Measurements from ENCODE around the gene PRKAR1A.
"Not testable (repeated sequence)": the region's sequence is repeated elsewhere in the genome, so short reads cannot be mapped to it uniquely, and the experiment has no call there.

PRKAR1A gene

DNA sequence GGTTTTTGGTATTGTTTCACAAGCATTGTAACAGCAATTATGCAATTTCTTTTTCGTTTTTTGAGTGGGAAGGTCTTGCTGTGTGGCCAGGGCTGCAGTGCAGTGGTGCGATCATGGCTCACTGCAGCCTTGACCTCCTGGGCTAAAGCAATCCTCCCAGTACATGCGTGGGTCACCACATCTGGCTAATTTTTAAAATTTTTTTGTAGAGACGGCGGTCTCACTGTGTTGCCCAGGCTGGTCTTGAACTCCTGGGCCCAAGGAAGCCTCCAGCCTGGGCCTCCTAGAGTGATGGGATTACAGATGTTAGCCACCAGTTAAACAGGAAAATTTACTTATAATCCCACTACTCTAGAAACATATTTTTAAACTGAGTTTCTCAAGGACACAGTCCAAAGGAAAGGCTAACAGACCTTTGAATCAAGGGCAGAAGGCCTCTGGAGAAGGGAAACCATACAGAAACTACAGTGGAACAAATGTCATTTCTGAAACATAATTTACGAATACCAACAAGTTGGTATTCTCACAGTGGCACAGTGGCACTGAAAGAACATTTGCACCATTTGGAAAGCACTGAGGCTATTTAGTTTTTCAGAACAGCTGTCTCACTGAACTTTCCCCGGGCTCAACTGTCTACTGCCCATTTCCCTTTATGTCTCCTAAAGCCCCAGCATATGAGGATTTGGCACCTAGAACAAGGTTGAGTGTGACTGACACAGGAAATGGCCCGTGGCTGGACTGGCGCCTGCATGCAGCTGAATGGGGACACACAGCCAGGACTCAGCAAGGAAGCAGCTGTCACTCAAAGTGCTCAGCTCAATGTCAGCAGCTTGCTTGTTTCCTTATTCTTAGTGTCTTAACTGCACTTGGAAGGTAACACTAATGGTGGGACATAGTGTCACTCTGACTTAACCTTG, 2.8 kb upstream of the PRKAR1A start:
- peaks cover 18% of the 10 kb centered on the region for H4K20me1 ChIP-seq
- peaks cover 13% of the 10 kb centered on the region for H3K4me1 ChIP-seq
- no peak overlapping the region for H3K9ac ChIP-seq
- TF ChIP-seq Cebpa-rat (IDR thresholded peaks at IDR 0.05), result no peak
- no peaks in the 10 kb centered on the region for H3K27me3 ChIP-seq
- no peak overlapping the region for H3K4me3 ChIP-seq
- H3K27ac ChIP-seq, result no peak overlapping the region
- no peak overlapping the region for H3K4me2 ChIP-seq
- H3K9me3 ChIP-seq, result no peaks in the 10 kb centered on the region
- H3K36me3 ChIP-seq, result no peaks in the 10 kb centered on the region

GRCh38 chr17:68511254-68511670, 968 bp upstream of the PRKAR1A start:
- TF ChIP-seq Cebpa-rat (IDR thresholded peaks at IDR 0.05), result no peak

GRCh38 chr17:68511671-68512246, 471 bp upstream of the PRKAR1A start:
- no peaks in the 10 kb centered on the region for H3K27me3 ChIP-seq
- peaks cover 36% of the 10 kb centered on the region for H4K20me1 ChIP-seq
- peaks cover 12% of the 10 kb centered on the region for H3K36me3 ChIP-seq
- H3K9ac ChIP-seq, result peak overlapping the region; percentile 91
- H3K27ac ChIP-seq, result peak overlapping the region; percentile 88
- H3K4me2 ChIP-seq, result peak overlapping the region; percentile 87
- H3K4me3 ChIP-seq, result peak overlapping the region; percentile 94
- no peak for TF ChIP-seq Cebpa-rat (IDR thresholded peaks at IDR 0.05)
- no peaks in the 10 kb centered on the region for H3K9me3 ChIP-seq
- H3K4me1 ChIP-seq, result peaks cover 29% of the 10 kb centered on the region

More at GRCh38 chr17:68511254-68511670, 968 bp upstream of the PRKAR1A start:
- peaks cover 29% of the 10 kb centered on the region for H3K4me1 ChIP-seq
- peak overlapping the region; percentile 91 for H3K9ac ChIP-seq
- H4K20me1 ChIP-seq, result peaks cover 36% of the 10 kb centered on the region
- H3K36me3 ChIP-seq, result peaks cover 10% of the 10 kb centered on the region; the same call in 1 of the 2 replicates
- H3K27me3 ChIP-seq, result no peaks in the 10 kb centered on the region
- peak overlapping the region; percentile 88 for H3K27ac ChIP-seq
- H3K4me3 ChIP-seq, result peak overlapping the region; percentile 94
- H3K4me2 ChIP-seq, result peak overlapping the region; percentile 87
- no peaks in the 10 kb centered on the region for H3K9me3 ChIP-seq

DNA sequence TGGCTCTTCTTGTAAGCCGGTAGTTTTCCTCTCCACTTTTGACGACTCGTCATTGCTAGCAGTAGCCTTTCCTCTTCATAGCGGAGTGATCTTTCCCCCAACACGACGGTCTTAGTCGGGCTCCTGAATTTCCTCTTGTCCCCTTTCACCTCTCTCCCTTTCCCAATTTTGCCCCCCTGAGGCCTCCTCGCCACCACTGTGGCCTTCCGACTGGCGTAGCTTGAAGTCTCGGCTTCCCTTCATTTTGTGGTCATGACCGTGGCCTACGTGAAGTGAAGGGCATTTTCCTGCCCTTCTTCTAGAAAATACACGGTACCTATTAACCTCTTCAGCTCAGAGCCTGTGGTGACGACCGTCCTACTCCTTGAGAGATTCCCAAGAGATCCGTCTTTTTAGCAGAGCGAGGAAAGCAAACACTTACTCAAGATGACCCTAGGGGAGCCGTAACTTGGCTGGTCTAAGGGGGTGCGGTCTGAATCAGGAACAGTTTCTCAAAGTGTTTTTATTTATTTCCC, 787 bp downstream of the PRKAR1A start:
- TF ChIP-seq Cebpa-rat (IDR thresholded peaks at IDR 0.05), result no peak
- peak overlapping the region; percentile 87 for H3K4me2 ChIP-seq
- peaks cover 29% of the 10 kb centered on the region for H3K4me1 ChIP-seq
- H4K20me1 ChIP-seq, result peaks cover 39% of the 10 kb centered on the region
- H3K9me3 ChIP-seq, result peaks cover 8% of the 10 kb centered on the region
- H3K9ac ChIP-seq, result peak overlapping the region; percentile 91
- H3K27me3 ChIP-seq, result no peaks in the 10 kb centered on the region
- H3K36me3 ChIP-seq, result peaks cover 25% of the 10 kb centered on the region
- H3K27ac ChIP-seq, result peak overlapping the region; percentile 88
- H3K4me3 ChIP-seq, result peak overlapping the region; percentile 94

DNA sequence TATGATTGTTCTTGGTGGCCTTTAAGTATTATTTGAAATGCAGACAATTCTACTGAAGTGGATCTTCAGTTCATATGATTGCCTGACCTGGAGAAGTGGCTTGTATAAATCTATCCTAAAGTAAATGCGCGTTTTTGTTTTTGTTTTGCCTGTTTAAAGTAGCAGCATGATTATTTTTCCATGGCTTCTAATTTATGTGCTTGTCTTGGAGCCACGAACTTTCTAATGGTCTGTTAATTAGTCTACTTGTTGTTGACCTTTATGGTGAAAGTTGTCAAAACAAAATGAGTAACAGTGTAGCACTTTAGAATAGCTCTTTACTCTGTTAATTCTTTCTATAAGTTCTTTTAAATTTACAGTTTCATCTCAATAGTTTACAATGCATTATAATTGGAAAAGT, 1.7 kb downstream of the PRKAR1A start:
- Histone ChIP-seq H3K27ac (peak overlapping the region; percentile 88), H3K4me1 (peaks cover 29% of the 10 kb centered on the region), H3K4me3 (peak overlapping the region; percentile 94), H3K4me2 (peak overlapping the region; percentile 87), H4K20me1 (peaks cover 48% of the 10 kb centered on the region), H3K9ac (peak overlapping the region; percentile 91), H3K36me3 (peaks cover 34% of the 10 kb centered on the region), H3K27me3 (no peaks in the 10 kb centered on the region), H3K9me3 (peaks cover 14% of the 10 kb centered on the region)
- no peak for TF ChIP-seq Cebpa-rat (IDR thresholded peaks at IDR 0.05)

- Histone ChIP-seq H3K4me2 (peak overlapping the region; percentile 87), H3K9me3 (peaks cover 14% of the 10 kb centered on the region), H3K36me3 (peaks cover 45% of the 10 kb centered on the region), H3K27ac (0 out of 2 replicates have a peak overlapping the region, but pooled peaks have one; percentile 10), H3K4me3 (peak overlapping the region; percentile 94), H3K9ac (peak overlapping the region; percentile 44; the same call in 1 of the 2 replicates), H4K20me1 (peaks cover 59% of the 10 kb centered on the region), H3K4me1 (peaks cover 29% of the 10 kb centered on the region), H3K27me3 (no peaks in the 10 kb centered on the region)
- TF ChIP-seq Cebpa-rat (IDR thresholded peaks at IDR 0.05), result no peak
These were observed 2.8 kb downstream of the PRKAR1A start for GRCh38 chr17:68514831-68515635.

DNA sequence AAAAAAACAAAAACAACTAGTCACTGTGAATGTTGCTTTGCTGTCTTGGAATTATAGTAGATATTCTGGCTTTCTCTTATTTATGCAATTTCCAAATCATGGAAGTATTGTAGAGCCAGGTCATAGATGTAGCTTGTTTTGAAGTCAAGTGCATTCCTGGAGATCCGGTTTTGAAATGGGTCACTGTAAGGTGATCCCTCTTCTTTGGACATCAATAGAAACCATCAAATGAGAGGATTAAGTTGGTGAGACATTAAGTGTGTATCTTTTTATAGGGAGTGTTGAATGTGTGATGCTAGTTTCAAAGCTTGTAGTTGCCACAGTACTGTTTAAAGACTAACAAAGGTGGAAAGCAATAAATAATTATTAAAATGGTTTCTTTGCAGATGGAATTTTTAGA, 4.5 kb downstream of the PRKAR1A start:
- Histone ChIP-seq H3K9me3 (peaks cover 14% of the 10 kb centered on the region), H3K27ac (no peak overlapping the region), H4K20me1 (peaks cover 76% of the 10 kb centered on the region), H3K4me1 (peaks cover 19% of the 10 kb centered on the region), H3K4me2 (no peak overlapping the region), H3K36me3 (peaks cover 58% of the 10 kb centered on the region), H3K27me3 (no peaks in the 10 kb centered on the region), H3K9ac (no peak overlapping the region), H3K4me3 (no peak overlapping the region)
- TF ChIP-seq Cebpa-rat (IDR thresholded peaks at IDR 0.05), result no peak

GRCh38 chr17:68517605-68518004, 5.4 kb downstream of the PRKAR1A start:
- H3K27ac ChIP-seq, H3K9ac ChIP-seq, H3K4me3 ChIP-seq, H3K4me2 ChIP-seq, H3K27me3 ChIP-seq: not testable (repeated sequence)
- H3K9me3 ChIP-seq, result peaks cover 14% of the 10 kb centered on the region
- peaks cover 19% of the 10 kb centered on the region for H3K4me1 ChIP-seq
- peaks cover 65% of the 10 kb centered on the region for H3K36me3 ChIP-seq
- peaks cover 85% of the 10 kb centered on the region for H4K20me1 ChIP-seq

DNA sequence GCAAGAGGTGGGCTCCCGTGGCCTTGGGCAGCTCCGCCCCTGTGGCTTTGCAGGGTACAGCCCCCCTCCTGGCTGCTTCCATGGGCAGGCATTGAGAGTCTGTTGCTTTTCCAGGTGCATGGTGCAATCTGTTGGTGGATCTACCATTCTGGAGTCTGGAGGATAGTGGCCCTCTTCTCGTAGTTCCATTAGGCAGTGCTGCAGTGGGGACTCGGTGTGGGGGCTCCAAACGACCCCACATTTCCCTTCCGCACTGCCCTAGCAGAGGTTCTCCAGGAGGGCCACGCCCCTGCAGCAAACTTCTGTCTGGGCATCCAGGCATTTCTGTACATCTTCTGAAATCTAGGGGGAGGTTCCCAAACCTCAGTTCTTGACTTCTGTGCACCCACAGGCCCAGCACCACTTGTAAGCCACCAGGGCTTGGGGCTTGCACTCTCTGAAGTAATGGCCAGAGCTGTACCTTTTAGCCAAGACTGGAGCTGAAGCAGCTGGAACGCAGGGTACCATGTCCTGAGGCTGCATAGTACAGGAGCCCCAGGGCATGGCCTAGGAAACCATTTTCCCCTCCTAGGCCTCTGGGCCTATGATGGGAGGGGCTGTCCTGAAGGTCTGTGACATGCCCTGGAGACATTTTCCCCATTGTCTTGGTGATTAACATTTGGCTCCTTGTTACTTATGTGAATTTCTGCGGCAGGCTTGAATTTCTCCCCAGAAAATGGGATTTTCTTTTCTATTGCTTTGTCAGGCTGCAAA, 6.0 kb downstream of the PRKAR1A start:
- H3K27ac ChIP-seq, result no peak overlapping the region
- H3K4me2 ChIP-seq, result no peak overlapping the region
- TF ChIP-seq Cebpa-rat (IDR thresholded peaks at IDR 0.05), result no peak
- H3K36me3 ChIP-seq, result peaks cover 72% of the 10 kb centered on the region
- H3K4me3 ChIP-seq, result no peak overlapping the region
- no peaks in the 10 kb centered on the region for H3K27me3 ChIP-seq
- H3K9ac ChIP-seq, result no peak overlapping the region
- peaks cover 19% of the 10 kb centered on the region for H3K4me1 ChIP-seq
- peaks cover 85% of the 10 kb centered on the region for H4K20me1 ChIP-seq
- peaks cover 14% of the 10 kb centered on the region for H3K9me3 ChIP-seq

- Histone ChIP-seq H4K20me1 (peaks cover 85% of the 10 kb centered on the region), H3K36me3 (peaks cover 80% of the 10 kb centered on the region), H3K9me3 (peaks cover 14% of the 10 kb centered on the region), H3K4me1 (peaks cover 19% of the 10 kb centered on the region)
- H3K4me3 ChIP-seq, H3K27ac ChIP-seq, H3K27me3 ChIP-seq, H3K9ac ChIP-seq, H3K4me2 ChIP-seq: not testable (repeated sequence)
These were observed 6.8 kb downstream of the PRKAR1A start for GRCh38 chr17:68519051-68519450.

All from BLaER1 (cell line).